Glutamatergic neuron (in vitro differentiated cells): ENCODE data around the gene KCTD5. TPM values are rescaled to one million over a fixed set of nuclear protein-coding genes. Genes with fewer than 3 reads are reported as not detected.

ENCODE experiments used
- DNase-seq: peaks from one replicate; pipeline ENCODE4 v3.0.0; 2022
- H3K27ac Mint-ChIP-seq: one replicate; pipeline ENCODE4 v1.8.0; 2020; ENCODE audit warnings: mild to moderate bottlenecking, mixed read lengths, inconsistent platforms; ENCODE audit not compliant: unreplicated experiment
- H3K27me3 Mint-ChIP-seq: one replicate; pipeline ENCODE4 v1.8.0; 2020; ENCODE audit warnings: mild to moderate bottlenecking, moderate library complexity, mixed read lengths, inconsistent platforms; ENCODE audit not compliant: unreplicated experiment
- H3K36me3 Mint-ChIP-seq: one replicate; pipeline ENCODE4 v1.8.0; 2020; ENCODE audit warnings: mild to moderate bottlenecking, mixed read lengths, inconsistent platforms; ENCODE audit not compliant: unreplicated experiment
- H3K4me1 Mint-ChIP-seq: one replicate; pipeline ENCODE4 v1.8.0; 2020; ENCODE audit warnings: mild to moderate bottlenecking, low read depth, mixed read lengths, inconsistent platforms; ENCODE audit not compliant: unreplicated experiment
- H3K4me3 Mint-ChIP-seq: one replicate; pipeline ENCODE4 v1.8.0; 2020; ENCODE audit warnings: mild to moderate bottlenecking, mixed read lengths, inconsistent platforms; ENCODE audit not compliant: unreplicated experiment
- H3K9me3 Mint-ChIP-seq: one replicate; pipeline ENCODE4 v1.8.0; 2020; ENCODE audit warnings: mild to moderate bottlenecking, moderate library complexity, mixed read lengths, inconsistent platforms; ENCODE audit not compliant: unreplicated experiment
- total RNA-seq: library from RNA; stranded (reverse); fragmentation: NEBNext Ultra II Directional; extraction: Animal tissue kit (Norgen Biotek cat#: 25700); gene quantifications from one replicate; pipeline ENCODE4 v1.2.1, GENCODE V29; 2021; ENCODE audit not compliant: unreplicated experiment
- TF ChIP-seq, protein P1 (sequence below): fragments of 200-600 bp; sonication (generic); IDR thresholded peaks from one replicate; pipeline ENCODE4 v1.5.0; 2021; ENCODE audit not compliant: partially characterized antibody, unreplicated experiment

Gene KCTD5
- total RNA-seq, 1 donor from 2014 or later: 41.2 TPM

DNA sequence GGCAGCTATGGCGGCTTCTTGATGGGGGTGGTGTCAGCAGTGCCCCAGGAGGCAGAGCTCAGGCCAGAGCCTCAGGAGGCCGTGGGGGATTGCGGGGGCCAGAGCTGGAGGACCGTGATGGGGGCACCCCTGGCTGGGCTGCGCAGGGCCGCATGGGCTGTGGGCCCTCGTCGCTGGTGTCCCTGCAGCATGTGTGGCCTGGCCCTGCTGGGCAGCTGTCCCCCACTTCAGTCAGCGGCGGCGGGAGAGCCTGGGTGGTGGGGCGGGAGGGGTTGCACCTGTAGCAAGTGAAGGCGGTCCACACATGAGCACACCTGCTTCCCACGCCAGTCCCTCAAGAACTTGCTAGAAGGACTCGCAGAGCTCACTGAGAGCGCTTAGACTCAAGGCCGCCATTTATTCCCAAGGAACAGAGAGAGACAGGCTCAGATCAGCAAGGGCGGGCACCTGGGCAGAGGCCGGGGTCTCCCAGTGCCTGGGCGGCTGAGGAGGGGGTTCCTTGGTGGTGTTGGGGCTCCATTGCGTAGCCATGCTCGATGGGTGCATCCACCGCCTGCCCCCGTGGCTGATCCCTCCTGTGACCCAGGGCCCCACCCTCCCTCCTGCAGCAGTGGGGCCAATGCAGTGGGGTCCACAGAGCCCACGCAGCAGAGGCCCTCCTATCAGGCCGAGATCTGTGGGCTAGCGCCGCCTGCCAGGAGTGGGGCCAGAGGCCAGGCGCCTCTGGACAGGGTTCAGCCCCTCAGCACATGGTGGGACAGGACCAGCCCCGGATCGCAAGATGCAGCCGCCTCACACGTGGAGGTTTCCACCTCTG is 22.1 kb downstream of the KCTD5 start:
- TF ChIP-seq, protein P1, sequence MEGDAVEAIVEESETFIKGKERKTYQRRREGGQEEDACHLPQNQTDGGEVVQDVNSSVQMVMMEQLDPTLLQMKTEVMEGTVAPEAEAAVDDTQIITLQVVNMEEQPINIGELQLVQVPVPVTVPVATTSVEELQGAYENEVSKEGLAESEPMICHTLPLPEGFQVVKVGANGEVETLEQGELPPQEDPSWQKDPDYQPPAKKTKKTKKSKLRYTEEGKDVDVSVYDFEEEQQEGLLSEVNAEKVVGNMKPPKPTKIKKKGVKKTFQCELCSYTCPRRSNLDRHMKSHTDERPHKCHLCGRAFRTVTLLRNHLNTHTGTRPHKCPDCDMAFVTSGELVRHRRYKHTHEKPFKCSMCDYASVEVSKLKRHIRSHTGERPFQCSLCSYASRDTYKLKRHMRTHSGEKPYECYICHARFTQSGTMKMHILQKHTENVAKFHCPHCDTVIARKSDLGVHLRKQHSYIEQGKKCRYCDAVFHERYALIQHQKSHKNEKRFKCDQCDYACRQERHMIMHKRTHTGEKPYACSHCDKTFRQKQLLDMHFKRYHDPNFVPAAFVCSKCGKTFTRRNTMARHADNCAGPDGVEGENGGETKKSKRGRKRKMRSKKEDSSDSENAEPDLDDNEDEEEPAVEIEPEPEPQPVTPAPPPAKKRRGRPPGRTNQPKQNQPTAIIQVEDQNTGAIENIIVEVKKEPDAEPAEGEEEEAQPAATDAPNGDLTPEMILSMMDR: no peak
- no peaks in the 10 kb centered on the region for H3K36me3 Mint-ChIP-seq
- no peak overlapping the region for H3K27ac Mint-ChIP-seq
- peaks cover 2% of the 10 kb centered on the region for H3K27me3 Mint-ChIP-seq
- no peaks in the 10 kb centered on the region for H3K9me3 Mint-ChIP-seq
- DNase-seq: peak; percentile 9
- no peak overlapping the region for H3K4me3 Mint-ChIP-seq
- H3K4me1 Mint-ChIP-seq: no peaks in the 10 kb centered on the region

- Mint-ChIP-seq H3K27me3 (peaks cover 2% of the 10 kb centered on the region), H3K4me1 (no peaks in the 10 kb centered on the region), H3K4me3 (no peak overlapping the region), H3K27ac (no peak overlapping the region), H3K36me3 (no peaks in the 10 kb centered on the region), H3K9me3 (no peaks in the 10 kb centered on the region)
- DNase-seq: no peak
- TF ChIP-seq, protein P1: no peak
Observed at GRCh38 chr16:2704983-2705275, 22.6 kb downstream of the KCTD5 start.

DNA sequence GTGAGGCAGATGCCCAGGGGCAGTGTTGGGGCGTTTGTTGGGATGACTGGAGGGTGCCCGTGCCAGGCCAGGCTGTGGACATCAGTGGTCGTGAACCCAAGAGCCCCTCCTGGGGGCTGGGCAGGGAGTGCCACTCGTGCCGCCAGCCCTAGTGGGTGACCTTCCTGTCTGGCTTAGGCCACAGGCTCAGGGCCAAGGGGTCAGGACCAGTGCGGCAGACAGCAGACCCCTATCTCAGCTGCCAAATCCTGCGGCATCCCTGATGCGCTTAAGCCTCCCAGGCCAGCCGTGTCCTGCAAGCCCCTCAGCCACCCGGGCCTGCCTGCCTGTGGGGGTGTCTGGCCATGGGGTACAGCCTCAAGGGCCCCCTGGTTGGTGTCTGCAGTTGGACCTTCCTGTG is 23.0 kb downstream of the KCTD5 start:
- H3K36me3 Mint-ChIP-seq: no peaks in the 10 kb centered on the region

DNA sequence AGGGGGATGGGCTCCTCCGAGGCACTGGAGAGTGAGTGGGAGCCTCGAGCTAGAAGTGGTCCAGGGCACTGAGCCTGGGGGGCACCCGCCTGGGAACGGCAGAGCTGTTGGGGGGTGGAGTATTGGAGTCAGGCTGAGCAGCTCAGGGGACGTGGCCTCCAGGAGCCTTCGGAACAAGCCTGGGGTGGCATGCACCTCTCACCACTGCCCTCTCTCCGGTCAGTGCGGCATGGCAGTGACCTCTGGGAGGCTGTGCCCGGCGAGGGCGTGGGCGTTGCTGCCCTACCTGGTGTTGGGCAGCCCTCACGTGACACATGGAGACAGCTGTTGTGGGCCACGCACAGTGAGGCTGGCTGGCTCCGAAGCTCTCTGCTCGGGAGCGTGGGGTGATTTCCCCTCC is 23.8 kb downstream of the KCTD5 start:
- Mint-ChIP-seq H3K9me3 (no peaks in the 10 kb centered on the region), H3K36me3 (no peaks in the 10 kb centered on the region), H3K27ac (no peak overlapping the region), H3K4me1 (peaks cover 5% of the 10 kb centered on the region), H3K27me3 (peaks cover 4% of the 10 kb centered on the region), H3K4me3 (no peak overlapping the region)
- DNase-seq: peak; percentile 8
- TF ChIP-seq, protein P1: no peak

More for the DNA sequence above, 23.0 kb downstream of the KCTD5 start:
- Mint-ChIP-seq H3K4me3 (no peak overlapping the region), H3K27ac (no peak overlapping the region), H3K4me1 (no peaks in the 10 kb centered on the region), H3K27me3 (peaks cover 2% of the 10 kb centered on the region), H3K9me3 (no peaks in the 10 kb centered on the region)
- DNase-seq: no peak
- TF ChIP-seq, protein P1: no peak

- Mint-ChIP-seq H3K4me1 (peaks cover 5% of the 10 kb centered on the region), H3K27ac (no peak overlapping the region), H3K9me3 (no peaks in the 10 kb centered on the region), H3K36me3 (no peaks in the 10 kb centered on the region), H3K27me3 (peaks cover 6% of the 10 kb centered on the region), H3K4me3 (no peak overlapping the region)
- no peak for DNase-seq
- TF ChIP-seq, protein P1: no peak
Observed at GRCh38 chr16:2706611-2707311, 24.4 kb downstream of the KCTD5 start.
